Measurements from ENCODE around the gene BHLHE41.

The BHLHE41 gene

GRCh38 chr12:26133521-26133920, 8.7 kb upstream of the BHLHE41 start:
- DNase-seq = no peak

DNA sequence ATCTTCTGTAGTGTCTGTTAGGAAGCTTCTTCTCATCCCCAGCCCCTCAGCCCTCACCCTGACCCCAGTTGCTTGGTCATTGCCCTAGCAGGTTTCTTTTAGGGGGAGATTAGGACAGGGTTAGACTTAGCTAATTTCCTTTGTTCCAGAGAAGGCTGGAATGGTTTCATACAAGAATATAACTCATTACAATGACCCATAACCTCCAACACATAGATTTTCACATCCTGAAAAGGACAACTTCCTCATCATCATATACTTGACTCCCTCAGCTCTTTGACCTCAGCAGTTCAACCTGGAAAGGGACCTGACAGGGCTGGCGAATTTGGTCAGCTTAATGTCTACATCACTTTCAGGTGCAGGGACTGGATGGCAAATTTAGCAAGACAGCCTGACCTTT, 8.0 kb upstream of the BHLHE41 start:
- DNase-seq = no peak

GRCh38 chr12:26131936-26132335, 7.1 kb upstream of the BHLHE41 start:
- no peak for DNase-seq

GRCh38 chr12:26130728-26131127, 5.9 kb upstream of the BHLHE41 start:
- no peak for DNase-seq

- no peak for DNase-seq
Observed at GRCh38 chr12:26128168-26128567, 3.3 kb upstream of the BHLHE41 start.

- no peak for DNase-seq
Observed at GRCh38 chr12:26127404-26127803, 2.6 kb upstream of the BHLHE41 start.

DNA sequence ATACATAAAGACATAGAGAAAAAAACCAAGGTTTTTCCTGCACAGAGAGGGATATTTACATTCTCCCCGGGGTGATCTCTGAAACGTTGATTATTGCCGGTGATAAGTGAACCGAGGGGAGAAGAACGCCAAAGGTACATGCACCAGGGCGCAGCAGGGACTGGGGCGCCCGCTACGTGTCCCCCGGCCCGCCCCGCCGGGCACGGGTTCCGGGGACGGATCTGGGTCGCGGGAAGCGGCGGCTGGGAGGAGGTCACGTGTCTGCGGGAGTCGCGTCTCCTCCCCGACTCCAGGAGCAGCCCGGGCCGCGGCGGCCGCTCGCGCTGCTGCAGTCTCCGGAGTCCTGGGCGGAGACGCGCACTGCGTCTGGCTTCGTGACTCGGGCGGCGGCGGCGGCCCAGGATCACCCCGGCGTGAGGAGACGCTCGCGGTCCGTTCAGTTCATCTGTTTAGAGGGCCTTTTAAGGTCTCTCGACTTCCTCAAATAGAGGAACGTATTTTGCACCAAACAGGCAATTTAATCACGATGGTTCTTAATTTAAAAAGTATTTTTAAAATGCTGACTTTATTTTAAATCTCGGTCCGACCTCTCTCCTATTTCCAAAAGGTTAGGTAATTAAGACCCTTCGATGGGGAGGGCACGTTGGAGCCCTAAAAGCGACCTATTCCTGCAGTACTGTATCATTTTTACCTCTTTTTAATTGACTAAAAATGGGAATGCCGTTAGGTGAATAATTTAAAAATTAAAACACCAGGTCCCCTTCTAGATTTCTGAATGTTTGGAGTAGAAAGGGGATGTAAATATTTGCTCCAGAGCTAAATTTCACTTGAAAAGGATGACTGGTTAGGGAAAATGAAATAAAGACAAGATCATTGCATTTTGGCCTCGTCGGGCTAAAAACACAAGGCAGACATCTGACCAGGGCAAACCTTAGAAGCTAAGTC, 1.8 kb upstream of the BHLHE41 start:
- no peak for DNase-seq

- DNase-seq = no peak
Observed at GRCh38 chr12:26125400-26126339, 833 bp upstream of the BHLHE41 start.

GRCh38 chr12:26123482-26123980, 1.3 kb downstream of the BHLHE41 start:
- DNase-seq = no peak

DNA sequence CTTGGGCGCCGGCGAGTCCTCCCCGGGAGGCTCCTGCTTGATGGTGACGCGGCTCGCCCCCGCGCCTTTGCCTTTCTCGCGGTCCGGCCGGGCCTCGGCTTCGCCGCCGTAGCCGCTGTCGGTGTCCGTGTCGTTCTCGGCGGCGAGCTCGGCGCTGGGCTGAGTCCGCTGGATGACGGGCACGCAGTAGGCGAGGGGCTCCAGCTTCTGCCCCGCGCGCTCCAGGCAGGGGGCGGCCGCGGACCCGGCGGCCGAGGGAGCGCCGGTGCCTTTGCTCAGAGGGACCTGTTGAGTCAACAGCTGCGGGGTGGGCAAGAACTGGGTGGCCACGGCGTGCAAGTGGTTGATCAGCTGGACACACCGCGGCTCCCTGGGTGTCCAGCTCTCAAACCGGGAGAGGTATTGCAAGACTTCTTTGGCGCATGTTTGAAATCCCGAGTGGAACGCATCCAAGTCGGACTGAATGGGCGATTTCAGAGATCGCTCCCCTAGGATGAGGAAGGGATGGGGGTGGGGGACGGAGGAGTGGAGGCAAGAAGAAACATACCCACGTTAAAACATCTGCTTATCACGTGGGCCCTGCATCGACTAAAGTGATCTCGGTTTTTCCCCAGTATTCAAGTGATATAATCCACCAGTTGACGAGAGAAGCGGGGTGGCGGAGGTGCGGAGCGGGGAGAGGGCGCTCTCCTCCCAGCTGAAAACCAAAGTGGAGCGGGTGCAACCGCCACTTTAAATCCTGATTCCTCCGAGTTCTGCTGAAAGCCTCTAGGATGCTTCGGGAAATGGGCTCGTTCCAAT, 2.0 kb downstream of the BHLHE41 start:
- no peak for DNase-seq

DNA sequence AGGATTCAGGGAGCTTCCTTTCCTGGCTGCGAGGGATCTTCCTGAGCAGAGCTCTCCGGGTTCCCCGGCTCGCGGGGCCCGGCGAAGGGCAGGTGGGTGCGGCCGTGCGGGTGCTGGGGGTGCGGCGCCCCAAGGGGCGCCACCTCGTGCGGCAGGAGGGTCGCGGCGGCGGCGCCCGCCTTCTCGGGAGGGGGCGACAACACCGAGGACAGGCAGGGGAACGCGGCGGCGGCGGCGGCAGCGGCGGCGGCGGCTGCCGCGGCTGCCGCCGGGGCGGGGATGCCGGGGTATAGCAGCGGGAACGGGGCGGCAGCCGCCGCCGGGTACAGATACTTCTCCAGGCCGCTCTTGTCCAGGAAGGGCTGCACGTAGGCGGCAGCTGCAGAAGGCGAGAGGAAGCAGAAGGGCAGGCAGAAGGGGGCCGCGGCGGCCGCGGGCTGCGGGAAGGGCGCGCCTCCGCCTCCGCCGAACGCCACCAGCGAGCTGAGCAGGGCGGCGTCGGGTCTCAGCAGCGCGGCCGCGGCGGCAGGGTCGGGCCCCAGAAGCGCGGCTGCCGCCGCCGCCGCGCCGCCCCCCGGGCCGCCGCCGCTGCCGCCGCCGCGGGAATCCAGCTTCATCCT, 2.7 kb downstream of the BHLHE41 start:
- no peak for DNase-seq

- DNase-seq = no peak
Observed at GRCh38 chr12:26121323-26122060, 3.3 kb downstream of the BHLHE41 start.

- DNase-seq = no peak
Observed at GRCh38 chr12:26120561-26121274, 4.1 kb downstream of the BHLHE41 start.

DNA sequence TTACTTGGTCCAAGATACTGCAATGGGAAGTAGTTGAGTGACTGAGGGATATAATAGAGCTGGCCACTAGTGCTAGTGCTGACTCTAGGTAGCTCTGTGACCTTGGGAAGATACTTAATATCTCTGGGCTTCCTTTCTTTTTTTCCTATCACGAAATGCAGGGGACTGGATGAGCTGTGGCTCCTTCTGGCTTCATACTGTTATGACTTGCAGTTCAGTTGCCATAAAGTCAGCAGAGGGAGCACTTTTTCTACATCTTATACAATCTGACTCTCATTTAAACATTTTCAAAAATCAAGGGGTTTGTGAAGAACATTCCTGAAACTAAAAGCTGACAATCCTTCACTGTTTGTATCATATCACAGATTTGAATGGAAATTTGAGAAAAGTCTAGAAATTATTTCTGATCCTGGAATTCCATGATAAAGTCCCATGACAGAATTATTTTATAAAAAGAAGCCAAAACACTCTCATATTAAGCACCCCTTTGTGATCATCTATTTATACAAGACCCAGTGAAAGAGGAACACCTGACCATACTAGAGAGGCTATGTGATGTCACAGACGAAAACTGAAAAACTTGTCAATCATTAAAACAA, 5.3 kb downstream of the BHLHE41 start:
- DNase-seq = no peak

GRCh38 chr12:26118308-26118707, 6.5 kb downstream of the BHLHE41 start:
- no peak for DNase-seq

- no peak for DNase-seq
Observed at GRCh38 chr12:26116829-26117715, 7.8 kb downstream of the BHLHE41 start.

GRCh38 chr12:26114720-26115401, 10.0 kb downstream of the BHLHE41 start:
- DNase-seq = no peak
